ENCODE measurements around the gene FARP1.
A peak's percentile ranks its signal among the peaks of the same experiment; 100 is the strongest.

Gene FARP1, protein sequence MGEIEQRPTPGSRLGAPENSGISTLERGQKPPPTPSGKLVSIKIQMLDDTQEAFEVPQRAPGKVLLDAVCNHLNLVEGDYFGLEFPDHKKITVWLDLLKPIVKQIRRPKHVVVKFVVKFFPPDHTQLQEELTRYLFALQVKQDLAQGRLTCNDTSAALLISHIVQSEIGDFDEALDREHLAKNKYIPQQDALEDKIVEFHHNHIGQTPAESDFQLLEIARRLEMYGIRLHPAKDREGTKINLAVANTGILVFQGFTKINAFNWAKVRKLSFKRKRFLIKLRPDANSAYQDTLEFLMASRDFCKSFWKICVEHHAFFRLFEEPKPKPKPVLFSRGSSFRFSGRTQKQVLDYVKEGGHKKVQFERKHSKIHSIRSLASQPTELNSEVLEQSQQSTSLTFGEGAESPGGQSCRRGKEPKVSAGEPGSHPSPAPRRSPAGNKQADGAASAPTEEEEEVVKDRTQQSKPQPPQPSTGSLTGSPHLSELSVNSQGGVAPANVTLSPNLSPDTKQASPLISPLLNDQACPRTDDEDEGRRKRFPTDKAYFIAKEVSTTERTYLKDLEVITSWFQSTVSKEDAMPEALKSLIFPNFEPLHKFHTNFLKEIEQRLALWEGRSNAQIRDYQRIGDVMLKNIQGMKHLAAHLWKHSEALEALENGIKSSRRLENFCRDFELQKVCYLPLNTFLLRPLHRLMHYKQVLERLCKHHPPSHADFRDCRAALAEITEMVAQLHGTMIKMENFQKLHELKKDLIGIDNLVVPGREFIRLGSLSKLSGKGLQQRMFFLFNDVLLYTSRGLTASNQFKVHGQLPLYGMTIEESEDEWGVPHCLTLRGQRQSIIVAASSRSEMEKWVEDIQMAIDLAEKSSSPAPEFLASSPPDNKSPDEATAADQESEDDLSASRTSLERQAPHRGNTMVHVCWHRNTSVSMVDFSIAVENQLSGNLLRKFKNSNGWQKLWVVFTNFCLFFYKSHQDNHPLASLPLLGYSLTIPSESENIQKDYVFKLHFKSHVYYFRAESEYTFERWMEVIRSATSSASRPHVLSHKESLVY

GRCh38 chr13:98142380-98143156, at the start of gene FARP1:
Gene FARP1, plus strand, starts transcription at chr13:98143094. Its CDS starts 70,149 bp downstream, at chr13:98213243.
- TF ChIP-seq, protein P1, sequence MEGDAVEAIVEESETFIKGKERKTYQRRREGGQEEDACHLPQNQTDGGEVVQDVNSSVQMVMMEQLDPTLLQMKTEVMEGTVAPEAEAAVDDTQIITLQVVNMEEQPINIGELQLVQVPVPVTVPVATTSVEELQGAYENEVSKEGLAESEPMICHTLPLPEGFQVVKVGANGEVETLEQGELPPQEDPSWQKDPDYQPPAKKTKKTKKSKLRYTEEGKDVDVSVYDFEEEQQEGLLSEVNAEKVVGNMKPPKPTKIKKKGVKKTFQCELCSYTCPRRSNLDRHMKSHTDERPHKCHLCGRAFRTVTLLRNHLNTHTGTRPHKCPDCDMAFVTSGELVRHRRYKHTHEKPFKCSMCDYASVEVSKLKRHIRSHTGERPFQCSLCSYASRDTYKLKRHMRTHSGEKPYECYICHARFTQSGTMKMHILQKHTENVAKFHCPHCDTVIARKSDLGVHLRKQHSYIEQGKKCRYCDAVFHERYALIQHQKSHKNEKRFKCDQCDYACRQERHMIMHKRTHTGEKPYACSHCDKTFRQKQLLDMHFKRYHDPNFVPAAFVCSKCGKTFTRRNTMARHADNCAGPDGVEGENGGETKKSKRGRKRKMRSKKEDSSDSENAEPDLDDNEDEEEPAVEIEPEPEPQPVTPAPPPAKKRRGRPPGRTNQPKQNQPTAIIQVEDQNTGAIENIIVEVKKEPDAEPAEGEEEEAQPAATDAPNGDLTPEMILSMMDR (IDR thresholded peaks at IDR 0.05; ENCODE audit: borderline replicate concordance, control extremely low read depth, extremely low read depth, insufficient read depth, missing control alignments) = peak; percentile 38
- DNase-seq (ENCODE audit: low spot score) = peak; percentile 77
- in situ Hi-C loops (cut with MboI; ENCODE audit: low sequenced_read_pairs, unreplicated experiment) = no loop called here

- in situ Hi-C loops (cut with MboI; ENCODE audit: low sequenced_read_pairs, unreplicated experiment) = no loop called here
- TF ChIP-seq, protein P1 (IDR thresholded peaks at IDR 0.05; ENCODE audit: borderline replicate concordance, control extremely low read depth, extremely low read depth, insufficient read depth, missing control alignments) = no peak
- DNase-seq (ENCODE audit: low spot score) = no peak
Observed at GRCh38 chr13:98094678-98095266, 48.1 kb upstream of the FARP1 start.

- TF ChIP-seq, protein P1 (IDR thresholded peaks at IDR 0.05; ENCODE audit: borderline replicate concordance, control extremely low read depth, extremely low read depth, insufficient read depth, missing control alignments) = no peak
- in situ Hi-C loops (cut with MboI; ENCODE audit: low sequenced_read_pairs, unreplicated experiment) = no loop called here
- no peak for DNase-seq (ENCODE audit: low spot score)
Observed at GRCh38 chr13:98096059-98096458, 46.8 kb upstream of the FARP1 start.

DNA sequence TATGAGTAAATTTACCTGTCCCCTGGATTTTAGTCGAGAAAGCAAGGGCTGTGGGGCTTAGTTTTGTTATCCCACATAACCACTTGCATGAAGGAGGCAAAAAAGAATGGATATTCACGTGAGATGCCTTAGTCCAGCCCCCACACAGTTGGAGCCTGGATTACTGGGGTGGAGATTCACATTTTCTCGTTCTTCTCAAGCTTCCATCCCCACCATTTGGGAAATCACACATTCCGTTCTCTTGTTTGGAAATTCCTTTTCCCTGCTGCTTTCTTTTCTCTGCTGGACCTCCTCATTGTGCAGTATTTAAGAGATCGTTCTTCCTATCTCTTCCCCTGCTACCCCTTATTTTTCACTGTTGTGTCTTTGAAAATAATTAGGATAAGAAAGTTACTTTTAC, 45.1 kb upstream of the FARP1 start:
- no peak for DNase-seq (ENCODE audit: low spot score)
- TF ChIP-seq, protein P1 (IDR thresholded peaks at IDR 0.05; ENCODE audit: borderline replicate concordance, control extremely low read depth, extremely low read depth, insufficient read depth, missing control alignments) = no peak
- in situ Hi-C loops (cut with MboI; ENCODE audit: low sequenced_read_pairs, unreplicated experiment) = no loop called here

GRCh38 chr13:98098516-98098915, 44.4 kb upstream of the FARP1 start:
- in situ Hi-C loops (cut with MboI; ENCODE audit: low sequenced_read_pairs, unreplicated experiment) = no loop called here
- DNase-seq (ENCODE audit: low spot score) = no peak
- TF ChIP-seq, protein P1 (IDR thresholded peaks at IDR 0.05; ENCODE audit: borderline replicate concordance, control extremely low read depth, extremely low read depth, insufficient read depth, missing control alignments) = no peak
